HEK293T (cell line): Measurements from ENCODE around the gene TOR4A.

ENCODE experiments used
- BHLHE40 ChIP-seq: fragments of 450-650 bp; IDR thresholded peaks from 2 replicates; pipeline ENCODE4 v1.6.1; 2016; ENCODE audit warnings: mild to moderate bottlenecking, moderate library complexity, borderline replicate concordance
- CTBP1 ChIP-seq: fragments of 450-650 bp; IDR thresholded peaks from 2 replicates; pipeline ENCODE4 v1.6.1; 2016; ENCODE audit warnings: borderline replicate concordance
- ELF4 ChIP-seq: fragments of 450-650 bp; IDR thresholded peaks from 2 replicates; pipeline ENCODE4 v1.6.1; 2017; ENCODE audit warnings: antibody characterized with exemption
- FOXK2 ChIP-seq: fragments of 450-650 bp; IDR thresholded peaks from 2 replicates; pipeline ENCODE4 v1.6.1; 2016; ENCODE audit warnings: mild to moderate bottlenecking
- FOXM1 ChIP-seq: fragments of 450-650 bp; IDR thresholded peaks from 2 replicates; pipeline ENCODE4 v1.6.1; 2017; ENCODE audit warnings: mild to moderate bottlenecking, borderline replicate concordance
- HDGF ChIP-seq: fragments of 450-650 bp; IDR thresholded peaks from 2 replicates; pipeline ENCODE4 v1.6.1; 2017; ENCODE audit warnings: antibody characterized with exemption, borderline replicate concordance
- L3MBTL2 ChIP-seq: fragments of 450-650 bp; conservative IDR thresholded peaks from 2 replicates; pipeline ENCODE4 v1.6.1; 2016; ENCODE audit warnings: mild to moderate bottlenecking
- NFRKB ChIP-seq: fragments of 450-650 bp; IDR thresholded peaks from 2 replicates; pipeline ENCODE4 v1.6.1; 2016; ENCODE audit warnings: mild to moderate bottlenecking, moderate library complexity
- SP1 ChIP-seq: fragments of 450-650 bp; IDR thresholded peaks from 2 replicates; pipeline ENCODE4 v1.6.1; 2017
- TARDBP ChIP-seq: fragments of 450-650 bp; IDR thresholded peaks from 2 replicates; pipeline ENCODE4 v1.6.1; 2016
- ZNF384 ChIP-seq: fragments of 450-650 bp; IDR thresholded peaks from 2 replicates; pipeline ENCODE4 v1.6.1; 2016
- TF ChIP-seq, protein P1 (sequence below): fragments of 450-650 bp; IDR thresholded peaks from 2 replicates; pipeline ENCODE4 v1.6.1; 2016

DNA sequence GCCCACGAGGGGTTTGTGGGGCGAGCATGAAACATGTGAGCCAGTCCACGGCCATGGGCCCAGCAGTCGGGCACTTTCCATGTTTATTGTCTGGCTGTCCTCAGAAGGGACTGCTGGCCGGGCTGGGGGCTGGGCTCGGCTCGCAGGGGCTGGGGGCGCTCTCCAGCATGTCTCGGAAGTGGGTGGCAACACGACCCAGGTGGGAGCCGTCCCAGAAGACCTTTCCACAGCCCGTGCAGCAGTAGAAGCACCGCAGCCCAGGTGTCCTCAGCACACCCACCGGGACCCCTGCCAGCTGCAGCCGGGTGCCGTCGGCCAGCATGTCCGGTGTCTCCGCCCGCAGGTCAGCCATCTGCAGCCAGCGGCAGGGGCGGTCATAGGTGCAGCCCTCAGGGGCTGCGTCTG lies 29.3 kb downstream of the TOR4A start:
- no peak for TF ChIP-seq BHLHE40
- TF ChIP-seq TARDBP: no peak
- TF ChIP-seq SP1: no peak
- TF ChIP-seq FOXM1: no peak
- no peak for TF ChIP-seq ZNF384
- no peak for TF ChIP-seq ELF4
- no peak for TF ChIP-seq HDGF
- no peak for TF ChIP-seq NFRKB
- TF ChIP-seq L3MBTL2: no peak
- TF ChIP-seq, protein P1, sequence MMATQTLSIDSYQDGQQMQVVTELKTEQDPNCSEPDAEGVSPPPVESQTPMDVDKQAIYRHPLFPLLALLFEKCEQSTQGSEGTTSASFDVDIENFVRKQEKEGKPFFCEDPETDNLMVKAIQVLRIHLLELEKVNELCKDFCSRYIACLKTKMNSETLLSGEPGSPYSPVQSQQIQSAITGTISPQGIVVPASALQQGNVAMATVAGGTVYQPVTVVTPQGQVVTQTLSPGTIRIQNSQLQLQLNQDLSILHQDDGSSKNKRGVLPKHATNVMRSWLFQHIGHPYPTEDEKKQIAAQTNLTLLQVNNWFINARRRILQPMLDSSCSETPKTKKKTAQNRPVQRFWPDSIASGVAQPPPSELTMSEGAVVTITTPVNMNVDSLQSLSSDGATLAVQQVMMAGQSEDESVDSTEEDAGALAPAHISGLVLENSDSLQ: no peak
- no peak for TF ChIP-seq CTBP1
- TF ChIP-seq FOXK2: no peak
